Measurements from ENCODE around the gene EPHB1. TPM values are rescaled to one million over a fixed set of nuclear protein-coding genes. Genes with fewer than 3 reads are reported as not detected.

Gene EPHB1
- total RNA-seq, 1 donor from 2014 or later, result 1.3 TPM

GRCh38 chr3:134972836-134973455 lies 177.9 kb downstream of the EPHB1 start:
- Mint-ChIP-seq H3K4me3 (no peak overlapping the region), H3K4me1 (no peaks in the 10 kb centered on the region), H3K27me3 (ENCODE audit: low read depth) (peaks cover 48% of the 10 kb centered on the region), H3K27ac (no peak overlapping the region), H3K9me3 (peaks cover 10% of the 10 kb centered on the region), H3K36me3 (no peaks in the 10 kb centered on the region)
- no peak for DNase-seq (ENCODE audit: low spot score in 2 of 2, unreplicated experiment in 2 of 2)
- no peak for TF ChIP-seq CTCF (IDR thresholded peaks at IDR 0.05; ENCODE audit: unreplicated experiment)

- Mint-ChIP-seq H3K9me3 (no peaks in the 10 kb centered on the region), H3K4me1 (no peaks in the 10 kb centered on the region), H3K4me3 (no peak overlapping the region), H3K27me3 (ENCODE audit: low read depth) (peaks cover 53% of the 10 kb centered on the region), H3K27ac (no peak overlapping the region), H3K36me3 (no peaks in the 10 kb centered on the region)
- DNase-seq (ENCODE audit: low spot score in 2 of 2, unreplicated experiment in 2 of 2), result no peak
- no peak for TF ChIP-seq CTCF (IDR thresholded peaks at IDR 0.05; ENCODE audit: unreplicated experiment)
Measured at GRCh38 chr3:134974624-134975023, 179.6 kb downstream of the EPHB1 start.

- H3K27ac Mint-ChIP-seq, result no peak overlapping the region
- H3K4me1 Mint-ChIP-seq, result no peaks in the 10 kb centered on the region
- no peaks in the 10 kb centered on the region for H3K36me3 Mint-ChIP-seq
- DNase-seq (ENCODE audit: low spot score in 2 of 2, unreplicated experiment in 2 of 2), result no peak
- H3K9me3 Mint-ChIP-seq, result no peaks in the 10 kb centered on the region
- H3K4me3 Mint-ChIP-seq, result no peak overlapping the region
- H3K27me3 Mint-ChIP-seq (ENCODE audit: low read depth), result peaks cover 53% of the 10 kb centered on the region
- no peak for TF ChIP-seq CTCF (IDR thresholded peaks at IDR 0.05; ENCODE audit: unreplicated experiment)
Measured at GRCh38 chr3:134976948-134977347, 181.9 kb downstream of the EPHB1 start.

- H3K4me3 Mint-ChIP-seq, result no peak overlapping the region
- H3K9me3 Mint-ChIP-seq, result no peaks in the 10 kb centered on the region
- no peaks in the 10 kb centered on the region for H3K36me3 Mint-ChIP-seq
- no peaks in the 10 kb centered on the region for H3K4me1 Mint-ChIP-seq
- peaks cover 70% of the 10 kb centered on the region for H3K27me3 Mint-ChIP-seq (ENCODE audit: low read depth)
- no peak for TF ChIP-seq CTCF (IDR thresholded peaks at IDR 0.05; ENCODE audit: unreplicated experiment)
- DNase-seq (ENCODE audit: low spot score in 2 of 2, unreplicated experiment in 2 of 2), result no peak
- no peak overlapping the region for H3K27ac Mint-ChIP-seq
Measured at GRCh38 chr3:134978658-134979057, 183.6 kb downstream of the EPHB1 start.

GRCh38 chr3:134985864-134986715 lies 191.0 kb downstream of the EPHB1 start:
- Mint-ChIP-seq H3K4me3 (no peak overlapping the region), H3K36me3 (no peaks in the 10 kb centered on the region), H3K27me3 (ENCODE audit: low read depth) (peaks cover 42% of the 10 kb centered on the region), H3K9me3 (no peaks in the 10 kb centered on the region), H3K27ac (no peak overlapping the region), H3K4me1 (no peaks in the 10 kb centered on the region)
- no peak for TF ChIP-seq CTCF (IDR thresholded peaks at IDR 0.05; ENCODE audit: unreplicated experiment)
- no peak for DNase-seq (ENCODE audit: low spot score in 2 of 2, unreplicated experiment in 2 of 2)
